Measurements from ENCODE around the gene KLHDC8A. TPM values are rescaled to one million over a fixed set of nuclear protein-coding genes. Genes with fewer than 3 reads are reported as not detected.

Gene KLHDC8A
- total RNA-seq, 2 experiments from 2014 or later: not detected

- H3K27ac Mint-ChIP-seq: peak overlapping the region; percentile 77
- intact Hi-C loops (cut with micrococcal nuclease): loop anchor here (5.0 kb wide), 3 partner anchors 165 to 460 kb away; partner anchors contain the start of genes ELK4 and RBBP5
- no peak overlapping the region for H3K4me3 Mint-ChIP-seq
- H3K4me1 Mint-ChIP-seq (ENCODE audit: low read depth): peaks cover 74% of the 10 kb centered on the region
- H3K36me3 Mint-ChIP-seq: no peaks in the 10 kb centered on the region
- no peaks in the 10 kb centered on the region for H3K9me3 Mint-ChIP-seq
- POLR2A ChIA-PET: interaction anchor here (1.3 to 4.7 kb wide), 4 partner anchors 27 to 166 kb away, joined by 3 to 24 read pairs (median 14); partner anchors contain the start of genes NUAK2 and RBBP5
- DNase-seq: no peak
- no peaks in the 10 kb centered on the region for H3K27me3 Mint-ChIP-seq
- CTCF ChIA-PET: interaction anchor here (1.0 to 21.5 kb wide), 5 partner anchors 8 to 67 kb away, joined by 3 to 1370 read pairs (median 6); partner anchors contain the start of gene NUAK2
These were observed 69.6 kb downstream of the KLHDC8A start for GRCh38 chr1:205287076-205287475.

GRCh38 chr1:205286335-205286950, 70.3 kb downstream of the KLHDC8A start:
- H3K9me3 Mint-ChIP-seq: no peaks in the 10 kb centered on the region
- no peaks in the 10 kb centered on the region for H3K27me3 Mint-ChIP-seq
- H3K27ac Mint-ChIP-seq: peak overlapping the region; percentile 68
- peak; percentile 90 for DNase-seq
- intact Hi-C loops (cut with micrococcal nuclease): loop anchor here (5.0 kb wide), 3 partner anchors 164 to 461 kb away; partner anchors contain the start of genes ELK4 and RBBP5
- CTCF ChIA-PET: interaction anchor here (1.0 to 21.5 kb wide), 6 partner anchors 9 to 68 kb away, joined by 3 to 1370 read pairs (median 6); partner anchors contain the start of gene NUAK2
- peak overlapping the region; percentile 24 for H3K4me3 Mint-ChIP-seq
- POLR2A ChIA-PET: interaction anchor here (0.9 to 4.7 kb wide), 6 partner anchors 13 to 165 kb away, joined by 3 to 24 read pairs (median 7); partner anchors contain the start of genes NUAK2 and RBBP5
- no peaks in the 10 kb centered on the region for H3K36me3 Mint-ChIP-seq
- peaks cover 70% of the 10 kb centered on the region for H3K4me1 Mint-ChIP-seq (ENCODE audit: low read depth)

Other genes with a start within 250 kb of the KLHDC8A start
- 10 to 100 TPM; 23.5 to 25.9 TPM for gene RBBP5, start 234.9 kb downstream of the KLHDC8A start, total RNA-seq
- gene DSTYK, start 145.2 kb downstream of the KLHDC8A start, total RNA-seq: 1 to 10 TPM; 9.0 to 9.8 TPM
- gene TMCC2, start 129.0 kb downstream of the KLHDC8A start, total RNA-seq: 10 to 100 TPM in 1 of 2 experiments, 1 to 10 TPM in 1; 9.8 to 10.1 TPM
- gene NUAK2, start 35.2 kb downstream of the KLHDC8A start, total RNA-seq: 1 to 10 TPM; 4.4 to 4.5 TPM
- gene LEMD1, start 65.1 kb upstream of the KLHDC8A start, total RNA-seq: 1 to 10 TPM; 2.2 to 2.5 TPM
- 1 to 10 TPM in 1 of 2 experiments, under 1 TPM in 1; 0.90 to 1.2 TPM for gene BLACAT1, start 99.1 kb upstream of the KLHDC8A start, total RNA-seq
- gene CDK18, start 147.7 kb upstream of the KLHDC8A start, total RNA-seq: 1 to 10 TPM; 2.5 to 2.6 TPM